HEK293T (cell line): ENCODE measurements around the gene KRT17.
"Not testable (repeated sequence)": the region's sequence is repeated elsewhere in the genome, so short reads cannot be mapped to it uniquely, and the experiment has no call there.

Source experiments
- FOXA1 ChIP-seq: fragments of 450-650 bp; IDR thresholded peaks from 2 replicates; pipeline ENCODE4 v1.6.1; 2016; ENCODE audit warnings: mild to moderate bottlenecking
- FOXM1 ChIP-seq: fragments of 450-650 bp; IDR thresholded peaks from 2 replicates; pipeline ENCODE4 v1.6.1; 2017; ENCODE audit warnings: mild to moderate bottlenecking, borderline replicate concordance
- L3MBTL2 ChIP-seq: fragments of 450-650 bp; conservative IDR thresholded peaks from 2 replicates; pipeline ENCODE4 v1.6.1; 2016; ENCODE audit warnings: mild to moderate bottlenecking
- LEF1 ChIP-seq: fragments of 450-650 bp; IDR thresholded peaks from 2 replicates; pipeline ENCODE4 v1.6.1; 2017; ENCODE audit warnings: mild to moderate bottlenecking, borderline replicate concordance
- TARDBP ChIP-seq: fragments of 450-650 bp; IDR thresholded peaks from 2 replicates; pipeline ENCODE4 v1.6.1; 2016
- ZNF384 ChIP-seq: fragments of 450-650 bp; IDR thresholded peaks from 2 replicates; pipeline ENCODE4 v1.6.1; 2016
- TF ChIP-seq, protein P1 (sequence below): fragments of 450-650 bp; IDR thresholded peaks from 2 replicates; pipeline ENCODE4 v1.6.1; 2016

DNA sequence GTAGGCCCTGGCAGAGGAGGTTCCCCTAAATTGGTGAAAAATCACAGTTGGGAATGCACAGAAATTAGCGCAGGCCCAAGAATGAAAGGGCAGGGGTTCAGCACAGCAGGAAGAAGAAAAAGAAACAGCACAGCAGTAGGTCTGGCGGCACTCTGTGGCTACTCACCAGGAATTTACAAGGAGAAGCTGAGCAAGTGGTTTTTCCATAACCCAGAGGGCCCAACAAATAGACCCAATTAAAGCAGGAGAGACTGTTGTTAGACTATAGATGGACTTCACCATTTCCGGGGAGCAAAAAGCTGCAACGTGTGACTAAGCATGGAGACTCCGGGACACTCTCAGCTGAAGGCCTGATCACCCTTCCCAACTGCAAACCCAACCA lies 2.5 kb upstream of the KRT17 start:
- not testable (repeated sequence) for TF ChIP-seq FOXA1, TARDBP, FOXM1, L3MBTL2, ZNF384, LEF1
- TF ChIP-seq, protein P1, sequence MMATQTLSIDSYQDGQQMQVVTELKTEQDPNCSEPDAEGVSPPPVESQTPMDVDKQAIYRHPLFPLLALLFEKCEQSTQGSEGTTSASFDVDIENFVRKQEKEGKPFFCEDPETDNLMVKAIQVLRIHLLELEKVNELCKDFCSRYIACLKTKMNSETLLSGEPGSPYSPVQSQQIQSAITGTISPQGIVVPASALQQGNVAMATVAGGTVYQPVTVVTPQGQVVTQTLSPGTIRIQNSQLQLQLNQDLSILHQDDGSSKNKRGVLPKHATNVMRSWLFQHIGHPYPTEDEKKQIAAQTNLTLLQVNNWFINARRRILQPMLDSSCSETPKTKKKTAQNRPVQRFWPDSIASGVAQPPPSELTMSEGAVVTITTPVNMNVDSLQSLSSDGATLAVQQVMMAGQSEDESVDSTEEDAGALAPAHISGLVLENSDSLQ, result not testable (repeated sequence)
